Sigmoid colon (tissue), 7 donors: Measurements from ENCODE around the gene DYNLT4. TPM values are rescaled to one million over a fixed set of nuclear protein-coding genes. Genes with fewer than 3 reads are reported as not detected.
"Not testable (repeated sequence)": the region's sequence is repeated elsewhere in the genome, so short reads cannot be mapped to it uniquely, and the experiment has no call there.

Source experiments
- DNase-seq: peaks from one replicate; pipeline ENCODE4 v3.0.0-alpha.2; 2019
- H3K27ac ChIP-seq, 4 donors: fragments of 200-600 bp; sonication (generic); one replicate each; pipeline ENCODE4 v1.5.1; 2016 to 2019; ENCODE audit warnings: mild to moderate bottlenecking in 1 of 4
- H3K27me3 ChIP-seq, 3 donors: fragments of 200-600 bp; sonication (generic); one replicate each; pipeline ENCODE4 v1.5.1; 2019; ENCODE audit warnings: mild to moderate bottlenecking in 1 of 3
- H3K36me3 ChIP-seq, 4 donors: fragments of 200-600 bp; sonication (generic); one replicate each; pipeline ENCODE4 v1.5.1; 2016 to 2019
- H3K4me1 ChIP-seq, 4 donors: fragments of 200-600 bp; sonication (generic); one replicate each; pipeline ENCODE4 v1.5.1; 2017 to 2019
- H3K4me3 ChIP-seq, 4 donors: fragments of 200-600 bp; sonication (generic); one replicate each; pipeline ENCODE4 v1.5.1; 2017 to 2019; ENCODE audit warnings: mild to moderate bottlenecking in 2 of 4, moderate library complexity in 1 of 4
- H3K9me3 ChIP-seq, 4 donors: fragments of 200-600 bp in 3 of 4; sonication (generic) in 3 of 4; one replicate each; pipeline versions ENCODE4 v1.5.1 to v1.6.1; 2013 to 2019
- EP300 ChIP-seq, 4 donors: sonication (generic); formaldehyde crosslinking; IDR thresholded peaks; one replicate each; pipeline ENCODE4 v1.6.1; 2017; ENCODE audit warnings: antibody characterized with exemption in 4 of 4
- POLR2A ChIP-seq, 2 donors: fragments of 450-650 bp; IDR thresholded peaks; one replicate each; pipeline ENCODE4 v1.6.1; 2016; ENCODE audit warnings: antibody characterized with exemption in 2 of 2, mild to moderate bottlenecking in 2 of 2, moderate library complexity in 2 of 2
- POLR2AphosphoS5 ChIP-seq, 4 donors: sonication (generic); formaldehyde crosslinking; IDR thresholded peaks; one replicate each; pipeline ENCODE4 v1.6.1; 2017; ENCODE audit warnings: antibody characterized with exemption in 4 of 4
- WGBS, 2 donors: extraction: QIAGEN DNeasy Blood & Tissue Kit; methylation state at CpG; one replicate each; pipeline ENCODE4 v1.1.7; 2013; 5-methylcytosine and 5-hydroxymethylcytosine counted together
- intact Hi-C: fragments of 100-400 bp; cut with DNase I; formaldehyde crosslinking; loops from one replicate; pipeline ENCODE4 v1.15.1; 2023
- polyA plus RNA-seq, 3 donors: library from polyadenylated mRNA; stranded (reverse); fragments of 200-250 nt; gene quantifications; one replicate each; pipeline ENCODE4 v1.2.3, GENCODE V29; 2013
- total RNA-seq, 4 donors: library from RNA; depleted of rRNA; stranded (reverse); fragments of >200 nt; gene quantifications; one replicate each; pipeline ENCODE4 v1.1.0, GENCODE V29; 2016
- TF ChIP-seq, protein P1 (sequence below), 4 experiments: fragments of 450-650 bp in 3 of 4; fragments of 200-600 bp in 1 of 4; IDR thresholded peaks; one replicate each; pipeline ENCODE4 v1.5.1; 2016 to 2019; ENCODE audit warnings: antibody characterized with exemption in 4 of 4, mild to moderate bottlenecking in 3 of 4, moderate library complexity in 2 of 4
- donor health status: healthy with polysubstance abuse.
- donor health status: Bipolar disorder and iron deficiency.
- donor health status: healthy.

DYNLT4 gene
- total and polyA plus RNA-seq, 7 donors, result 0.20 to 1.1 TPM; not detected in 5

DNA sequence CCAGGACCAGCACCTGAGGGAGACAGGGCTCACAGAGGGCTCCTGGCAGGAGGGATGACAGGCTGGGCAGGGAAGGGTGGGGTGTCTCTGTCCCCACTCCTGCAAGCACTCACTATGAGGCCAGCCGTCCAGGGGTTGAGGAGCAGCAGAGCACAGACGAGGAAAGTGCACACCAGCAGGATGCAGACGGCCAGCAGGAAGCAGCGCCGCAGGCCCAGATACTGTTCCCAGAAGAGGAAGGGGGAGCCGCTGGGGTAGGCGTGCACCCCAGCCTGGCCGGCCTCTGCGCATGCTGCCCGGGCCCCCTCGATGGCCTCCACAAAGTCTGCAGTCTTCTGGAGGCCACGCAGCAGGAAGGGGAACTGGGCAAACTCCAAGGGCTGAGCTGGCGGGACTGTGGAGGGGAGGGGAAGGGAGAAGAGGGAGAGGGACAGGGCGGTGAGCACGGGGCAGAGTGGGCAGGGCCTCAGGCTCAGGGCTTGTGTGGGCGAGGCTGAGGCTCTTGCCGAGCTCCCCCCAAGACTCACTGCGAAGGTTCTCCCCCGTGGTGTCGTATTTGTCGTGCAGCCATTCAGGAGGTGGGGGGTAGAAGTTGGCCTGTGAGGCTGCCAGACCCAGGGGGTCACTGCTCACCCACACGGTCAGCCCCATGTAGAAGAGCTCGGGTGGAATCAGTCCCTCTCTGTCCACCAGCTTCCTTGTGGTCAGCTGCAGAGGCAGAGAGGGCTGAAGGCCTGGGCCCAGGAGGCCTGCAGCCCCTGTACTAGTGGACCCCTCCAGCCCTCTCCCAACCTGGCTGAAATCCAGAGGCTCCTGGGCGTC, 19.4 kb upstream of the DYNLT4 start:
- Histone ChIP-seq H3K4me1 (no peaks in the 10 kb centered on the region), H3K27ac (peak overlapping the region in 1 of 4 donors; percentile 25), H3K4me3 (no peak overlapping the region)

DNA sequence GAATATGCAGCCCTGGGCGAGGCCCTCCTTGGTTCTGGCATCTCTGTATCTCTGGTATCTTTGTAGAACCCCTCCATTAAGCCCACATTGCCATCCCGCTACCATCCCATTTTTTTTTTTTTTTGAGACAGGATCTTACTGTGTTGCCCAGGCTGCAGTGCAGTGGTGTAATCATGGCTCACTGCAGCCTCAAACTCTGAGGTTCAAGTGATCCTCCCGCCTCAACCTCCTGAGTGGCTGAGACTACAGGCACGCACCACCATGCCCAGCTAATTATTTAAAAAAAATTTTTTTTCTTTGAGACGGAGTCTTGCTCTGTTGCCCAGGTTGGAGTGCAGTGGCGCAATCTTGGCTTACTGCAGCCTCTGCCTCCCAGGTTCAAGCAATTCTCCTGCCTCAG, 17.2 kb upstream of the DYNLT4 start:
- intact Hi-C loops, result loop anchor here (5.0 kb wide), 1 partner anchor 37 kb away; the partner anchor contains the start of gene BEST4
- not testable (repeated sequence) for H3K27me3 ChIP-seq, H3K36me3 ChIP-seq, H3K4me3 ChIP-seq, DNase-seq, H3K9me3 ChIP-seq, H3K27ac ChIP-seq
- 95 to 96% methylated on average over 6 of the region's 6 CpGs for whole genome bisulfite sequencing, 2 donors
- H3K4me1 ChIP-seq, result peaks cover 0 to 12% (median 12%) of the 10 kb centered on the region in 4 donors

More for the DNA sequence above, 19.4 kb upstream of the DYNLT4 start:
- TF ChIP-seq EP300 (IDR thresholded peaks at IDR 0.05) (no peak), POLR2A (IDR thresholded peaks at IDR 0.05) (no peak), POLR2AphosphoS5 (IDR thresholded peaks at IDR 0.05) (no peak)
- TF ChIP-seq, protein P1, sequence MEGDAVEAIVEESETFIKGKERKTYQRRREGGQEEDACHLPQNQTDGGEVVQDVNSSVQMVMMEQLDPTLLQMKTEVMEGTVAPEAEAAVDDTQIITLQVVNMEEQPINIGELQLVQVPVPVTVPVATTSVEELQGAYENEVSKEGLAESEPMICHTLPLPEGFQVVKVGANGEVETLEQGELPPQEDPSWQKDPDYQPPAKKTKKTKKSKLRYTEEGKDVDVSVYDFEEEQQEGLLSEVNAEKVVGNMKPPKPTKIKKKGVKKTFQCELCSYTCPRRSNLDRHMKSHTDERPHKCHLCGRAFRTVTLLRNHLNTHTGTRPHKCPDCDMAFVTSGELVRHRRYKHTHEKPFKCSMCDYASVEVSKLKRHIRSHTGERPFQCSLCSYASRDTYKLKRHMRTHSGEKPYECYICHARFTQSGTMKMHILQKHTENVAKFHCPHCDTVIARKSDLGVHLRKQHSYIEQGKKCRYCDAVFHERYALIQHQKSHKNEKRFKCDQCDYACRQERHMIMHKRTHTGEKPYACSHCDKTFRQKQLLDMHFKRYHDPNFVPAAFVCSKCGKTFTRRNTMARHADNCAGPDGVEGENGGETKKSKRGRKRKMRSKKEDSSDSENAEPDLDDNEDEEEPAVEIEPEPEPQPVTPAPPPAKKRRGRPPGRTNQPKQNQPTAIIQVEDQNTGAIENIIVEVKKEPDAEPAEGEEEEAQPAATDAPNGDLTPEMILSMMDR (IDR thresholded peaks at IDR 0.05), result no peak
- intact Hi-C loops, result no loop called here
- DNase-seq, result peak; percentile 79
- 47 to 54% methylated on average over 24 of the region's 24 CpGs for WGBS, 2 donors
- Histone ChIP-seq H3K27me3 (no peaks in the 10 kb centered on the region), H3K9me3 (no peaks in the 10 kb centered on the region), H3K36me3 (peaks cover 0 to 3% (median 0%) of the 10 kb centered on the region in 4 donors)

DNA sequence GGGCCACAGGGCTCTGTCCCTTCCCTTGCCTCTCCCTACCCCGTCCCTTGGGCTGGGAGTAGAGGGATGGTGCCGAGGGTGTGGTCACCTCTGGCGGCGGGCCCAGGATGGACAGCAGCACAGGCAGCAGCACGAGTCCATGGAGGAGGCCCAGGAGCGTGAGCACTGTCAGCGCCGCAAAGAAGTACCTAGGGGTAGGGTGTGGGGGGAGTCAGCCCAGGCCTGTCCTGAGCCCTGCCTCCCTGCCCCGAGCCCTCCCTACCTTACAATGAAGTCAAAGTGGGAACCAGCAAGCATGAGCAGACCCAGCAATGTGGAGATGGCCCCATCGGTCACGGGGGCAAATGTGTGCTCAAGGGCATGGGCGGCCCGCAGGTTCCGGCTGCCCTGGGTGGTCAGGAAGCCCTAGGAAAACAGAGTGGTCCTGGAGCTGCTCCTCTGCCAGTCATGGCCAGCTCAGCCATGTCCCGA, 15.9 kb upstream of the DYNLT4 start:
- Histone ChIP-seq H3K27me3 (no peaks in the 10 kb centered on the region), H3K4me3 (no peak overlapping the region), H3K36me3 (peaks cover 0 to 3% (median 0%) of the 10 kb centered on the region in 4 donors), H3K9me3 (no peaks in the 10 kb centered on the region), H3K27ac (no peak overlapping the region), H3K4me1 (peaks cover 0 to 25% (median 19%) of the 10 kb centered on the region in 4 donors)
- peak; percentile 67 for DNase-seq
- TF ChIP-seq, protein P1 (IDR thresholded peaks at IDR 0.05), result no peak
- TF ChIP-seq POLR2AphosphoS5 (IDR thresholded peaks at IDR 0.05) (no peak), EP300 (IDR thresholded peaks at IDR 0.05) (no peak)
- 74 to 83% methylated on average over 15 of the region's 15 CpGs for WGBS, 2 donors
- intact Hi-C loops, result loop anchor here (5.0 kb wide), 1 partner anchor 36 kb away; the partner anchor contains the start of gene BEST4

DNA sequence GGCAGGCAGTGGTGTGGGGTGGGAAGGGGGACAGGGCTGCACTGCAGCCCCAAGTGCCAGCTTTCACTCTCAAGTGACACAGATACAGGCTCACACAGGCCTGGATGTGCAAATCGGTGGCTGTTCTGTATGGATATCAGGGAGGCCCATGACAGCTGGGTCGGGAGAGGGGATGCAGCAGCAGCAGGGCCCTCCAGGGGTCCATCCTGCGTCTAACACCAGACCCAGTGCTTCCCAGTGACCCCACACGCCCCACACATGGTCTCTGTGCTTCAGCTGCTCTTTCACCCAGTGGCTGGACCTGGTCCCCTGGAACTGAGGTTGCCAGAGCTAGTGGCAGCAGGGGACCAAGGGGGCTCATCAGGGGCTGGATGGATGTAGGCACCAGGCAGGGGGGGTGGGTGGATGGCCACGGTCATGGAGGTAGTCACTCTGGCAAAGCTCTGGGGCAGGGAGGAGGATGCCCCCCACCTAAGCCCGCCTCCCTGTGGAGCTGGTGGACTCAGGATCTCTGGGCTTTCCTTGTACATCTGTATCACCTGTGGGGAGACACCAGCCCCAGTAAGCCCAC, 15.1 kb upstream of the DYNLT4 start:
- TF ChIP-seq, protein P1 (IDR thresholded peaks at IDR 0.05), result no peak
- TF ChIP-seq POLR2A (IDR thresholded peaks at IDR 0.05) (no peak), EP300 (IDR thresholded peaks at IDR 0.05) (no peak), POLR2AphosphoS5 (IDR thresholded peaks at IDR 0.05) (no peak)
- Histone ChIP-seq H3K36me3 (peaks cover 0 to 3% (median 0%) of the 10 kb centered on the region in 4 donors), H3K4me1 (peaks cover 0 to 25% (median 19%) of the 10 kb centered on the region in 4 donors), H3K27ac (no peak overlapping the region), H3K27me3 (no peaks in the 10 kb centered on the region), H3K9me3 (no peaks in the 10 kb centered on the region), H3K4me3 (no peak overlapping the region)
- intact Hi-C loops, result loop anchor here (5.0 kb wide), 1 partner anchor 35 kb away; the partner anchor contains the start of gene BEST4
- DNase-seq, result no peak
- 88 to 93% methylated on average over 6 of the region's 6 CpGs for WGBS, 2 donors

DNA sequence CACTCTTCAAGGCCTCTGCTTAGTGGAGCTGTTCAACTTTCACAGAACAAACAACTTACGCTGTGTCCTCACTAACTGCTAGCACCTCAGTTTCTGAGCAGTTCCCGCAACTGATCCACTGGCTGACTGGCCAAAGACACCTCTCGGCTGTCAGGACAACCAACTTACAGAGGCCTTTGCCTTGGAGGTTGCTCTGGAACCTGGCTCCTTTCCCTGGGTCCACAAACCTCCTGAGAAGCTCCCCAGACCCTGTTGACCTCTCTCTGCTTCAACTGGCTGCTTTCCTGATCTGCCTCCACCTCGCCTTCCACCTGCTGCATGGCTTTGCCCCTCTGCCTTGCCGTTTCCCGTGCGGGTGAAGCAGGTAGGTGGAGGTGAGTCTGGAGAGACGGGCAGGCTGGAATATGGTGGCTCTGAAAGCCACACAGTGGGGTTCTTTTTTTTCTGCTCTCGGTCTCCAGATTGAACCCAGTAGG, 14.1 kb upstream of the DYNLT4 start:
- Histone ChIP-seq H3K27me3 (no peaks in the 10 kb centered on the region), H3K36me3 (no peaks in the 10 kb centered on the region), H3K27ac (peak overlapping the region; percentile 87 to 91 (median 90)), H3K9me3 (no peaks in the 10 kb centered on the region), H3K4me1 (peaks cover 0 to 25% (median 19%) of the 10 kb centered on the region in 4 donors), H3K4me3 (no peak overlapping the region)
- WGBS, 2 donors, result 85 to 92% methylated on average over 9 of the region's 9 CpGs
- intact Hi-C loops, result loop anchor here (5.0 kb wide), 1 partner anchor 34 kb away; the partner anchor contains the start of gene BEST4
- TF ChIP-seq POLR2AphosphoS5 (IDR thresholded peaks at IDR 0.05), result no peak
- no peak for TF ChIP-seq POLR2A (IDR thresholded peaks at IDR 0.05)
- TF ChIP-seq, protein P1 (IDR thresholded peaks at IDR 0.05), result no peak
- TF ChIP-seq EP300 (IDR thresholded peaks at IDR 0.05), result no peak
- DNase-seq, result no peak
